ES-I3 (cell line): ENCODE measurements around the gene EDIL3.

Experiments used
- H3K36me3 ChIP-seq: 2 replicates; pipeline ENCODE4 v1.6.1; 2013; ENCODE audit warnings: mild to moderate bottlenecking, low read length, control low read depth, moderate library complexity; ENCODE audit not compliant: insufficient read depth
- H3K4me1 ChIP-seq: 2 replicates; pipeline ENCODE4 v1.6.1; 2013; ENCODE audit warnings: mild to moderate bottlenecking, control low read depth, low read length; ENCODE audit not compliant: insufficient read depth
- H3K9ac ChIP-seq: 2 replicates; pipeline ENCODE4 v1.6.1; 2013; ENCODE audit warnings: low read depth, mild to moderate bottlenecking, low read length, moderate library complexity
- H3K9me3 ChIP-seq: 2 replicates; pipeline ENCODE4 v1.6.1; 2013; ENCODE audit warnings: mild to moderate bottlenecking, low read length, moderate library complexity; ENCODE audit not compliant: control insufficient read depth, insufficient read depth

The EDIL3 gene

DNA sequence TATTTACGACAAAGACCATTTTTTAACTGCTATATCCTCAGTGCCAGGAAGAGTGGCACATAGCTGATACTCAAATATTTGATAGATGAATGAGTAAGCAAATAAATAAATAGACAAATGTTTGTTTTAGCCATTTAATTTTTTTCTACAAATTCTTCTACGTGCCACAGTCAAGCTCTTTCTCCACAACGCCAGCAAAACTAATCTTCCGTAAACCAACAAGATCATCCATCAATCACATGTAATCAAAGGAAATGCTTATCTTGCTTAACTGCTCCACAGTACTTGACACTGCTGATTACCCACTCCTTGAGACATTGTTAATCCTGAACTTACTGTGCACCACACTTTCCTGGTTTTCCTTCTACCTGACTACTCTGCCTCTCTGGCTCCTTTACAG lies 136.7 kb downstream of the EDIL3 start:
- H3K4me1 ChIP-seq: peaks cover 5% of the 10 kb centered on the region; the same call in 1 of the 2 replicates
- H3K36me3 ChIP-seq: no peaks in the 10 kb centered on the region
- H3K9ac ChIP-seq: no peak overlapping the region
- H3K9me3 ChIP-seq: no peaks in the 10 kb centered on the region

DNA sequence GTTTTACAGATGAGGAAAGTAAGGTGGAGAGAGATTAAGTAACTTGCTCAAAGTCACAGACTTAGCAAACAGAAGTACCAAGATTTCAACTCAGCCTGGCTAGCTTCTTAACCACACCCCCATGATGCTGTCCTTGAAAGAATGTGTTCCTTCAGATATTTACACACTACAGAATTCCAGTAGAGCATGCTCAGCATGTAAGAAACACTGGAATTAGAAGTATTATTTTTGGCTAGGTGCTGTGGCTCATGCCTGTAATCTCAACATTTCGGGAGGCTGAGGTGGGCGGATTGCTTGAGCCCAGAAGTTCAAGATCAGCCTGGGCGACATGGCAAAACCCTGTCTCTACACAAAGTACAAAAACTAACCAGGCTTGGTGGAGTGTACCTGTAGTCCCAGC lies 142.4 kb downstream of the EDIL3 start:
- Histone ChIP-seq H3K4me1 (peaks cover 9% of the 10 kb centered on the region), H3K9ac (no peak overlapping the region), H3K9me3 (no peaks in the 10 kb centered on the region), H3K36me3 (no peaks in the 10 kb centered on the region)

DNA sequence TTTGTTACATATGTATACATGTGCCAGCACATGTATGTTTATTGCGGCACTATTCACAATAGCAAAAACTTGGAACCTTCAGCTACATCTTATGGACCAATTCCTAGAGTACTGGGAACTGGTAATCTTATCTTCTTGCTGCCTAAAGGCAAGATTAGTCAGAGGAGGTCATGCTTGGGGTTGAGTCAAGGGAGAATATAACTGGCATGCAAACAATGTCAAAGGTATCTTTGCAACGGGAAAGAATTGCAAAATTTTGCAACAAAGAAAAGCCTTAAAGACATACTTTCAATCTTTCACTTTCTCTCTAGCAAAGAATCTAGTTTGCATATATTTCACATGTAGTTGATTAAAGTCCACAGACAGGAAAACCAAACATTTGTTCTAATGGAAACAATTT lies 145.2 kb downstream of the EDIL3 start:
- H3K9ac ChIP-seq: no peak overlapping the region
- peaks cover 9% of the 10 kb centered on the region for H3K4me1 ChIP-seq
- no peaks in the 10 kb centered on the region for H3K36me3 ChIP-seq
- no peaks in the 10 kb centered on the region for H3K9me3 ChIP-seq

DNA sequence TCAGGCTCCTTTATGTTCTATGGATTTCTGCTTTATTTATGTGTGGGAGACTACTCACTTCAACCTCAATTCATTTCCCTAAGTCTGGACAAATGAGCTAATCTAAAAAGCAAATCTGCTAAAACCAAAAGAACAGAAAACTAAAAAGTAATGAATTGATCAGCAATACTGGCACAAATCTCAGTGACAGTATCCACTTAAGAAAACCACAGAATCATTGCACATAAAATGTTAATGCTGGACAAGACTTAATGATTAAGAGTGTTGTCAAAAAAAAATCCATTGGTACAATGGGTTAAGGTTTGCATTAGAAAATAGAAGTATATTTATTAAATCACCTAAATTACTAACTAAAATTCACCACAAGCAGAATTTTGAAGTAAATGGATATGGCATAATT lies 147.6 kb downstream of the EDIL3 start:
- H3K9me3 ChIP-seq: no peaks in the 10 kb centered on the region
- no peaks in the 10 kb centered on the region for H3K36me3 ChIP-seq
- H3K4me1 ChIP-seq: peaks cover 9% of the 10 kb centered on the region
- H3K9ac ChIP-seq: no peak overlapping the region

DNA sequence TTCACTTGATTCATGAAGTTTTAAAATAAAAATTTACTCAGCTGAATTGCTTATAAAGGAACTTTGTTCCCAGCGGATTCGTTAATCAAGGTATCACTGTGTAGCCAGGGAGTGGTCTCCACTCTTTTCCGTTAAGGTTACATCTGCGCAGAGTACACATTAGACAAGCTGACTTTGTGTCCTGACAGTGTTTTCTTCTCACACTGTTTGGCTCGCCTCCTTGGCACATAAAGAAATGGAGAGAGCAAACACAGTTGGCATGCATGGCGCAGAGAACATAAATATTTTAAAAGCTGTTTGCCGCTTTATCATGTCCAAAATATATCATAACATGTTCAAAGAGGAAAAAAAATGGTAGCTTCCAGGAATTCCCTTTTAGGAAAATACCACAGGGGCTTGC lies 153.2 kb downstream of the EDIL3 start:
- no peaks in the 10 kb centered on the region for H3K4me1 ChIP-seq
- H3K36me3 ChIP-seq: no peaks in the 10 kb centered on the region
- no peaks in the 10 kb centered on the region for H3K9me3 ChIP-seq
- no peak overlapping the region for H3K9ac ChIP-seq

DNA sequence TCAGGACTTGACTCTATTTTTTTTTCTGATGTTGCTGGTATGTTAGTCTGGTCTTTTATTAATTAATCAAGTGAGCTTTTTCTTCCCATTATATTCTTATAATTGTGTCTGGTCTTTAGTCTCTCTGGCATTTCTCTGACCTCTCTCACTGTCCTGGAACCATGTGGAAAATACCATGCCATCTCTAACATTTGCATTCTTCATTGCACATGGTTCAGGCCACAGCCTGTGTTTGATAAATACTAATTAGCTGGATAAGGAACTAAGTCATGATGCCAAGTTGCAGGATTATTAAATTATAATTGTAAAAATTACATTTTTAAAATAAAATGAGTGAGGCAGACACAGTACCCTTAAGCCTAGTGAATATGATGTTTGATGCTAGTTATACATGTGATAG lies 155.6 kb downstream of the EDIL3 start:
- no peaks in the 10 kb centered on the region for H3K9me3 ChIP-seq

DNA sequence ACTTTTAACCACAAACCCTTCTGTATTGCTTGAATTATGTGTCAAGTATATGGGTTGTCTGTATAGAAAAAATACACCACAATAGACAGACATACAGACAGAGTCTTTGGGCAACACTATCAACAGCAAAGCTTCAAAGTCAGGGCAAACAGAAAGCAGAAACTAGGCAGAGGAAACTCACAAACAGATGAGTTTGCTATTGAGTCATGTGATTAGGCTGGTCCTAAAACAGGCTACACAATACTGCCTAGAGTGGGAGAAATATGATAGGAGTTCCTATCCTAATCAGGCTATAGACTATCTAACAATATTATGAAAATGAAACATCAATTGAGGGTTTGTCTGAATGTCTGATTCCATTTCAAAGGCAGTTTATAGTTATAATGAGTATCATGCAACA lies 156.4 kb downstream of the EDIL3 start:
- Histone ChIP-seq H3K4me1 (no peaks in the 10 kb centered on the region), H3K9ac (no peak overlapping the region), H3K9me3 (no peaks in the 10 kb centered on the region), H3K36me3 (no peaks in the 10 kb centered on the region)

More for the DNA sequence above, 155.6 kb downstream of the EDIL3 start:
- H3K9ac ChIP-seq: no peak overlapping the region
- H3K4me1 ChIP-seq: no peaks in the 10 kb centered on the region
- H3K36me3 ChIP-seq: no peaks in the 10 kb centered on the region

DNA sequence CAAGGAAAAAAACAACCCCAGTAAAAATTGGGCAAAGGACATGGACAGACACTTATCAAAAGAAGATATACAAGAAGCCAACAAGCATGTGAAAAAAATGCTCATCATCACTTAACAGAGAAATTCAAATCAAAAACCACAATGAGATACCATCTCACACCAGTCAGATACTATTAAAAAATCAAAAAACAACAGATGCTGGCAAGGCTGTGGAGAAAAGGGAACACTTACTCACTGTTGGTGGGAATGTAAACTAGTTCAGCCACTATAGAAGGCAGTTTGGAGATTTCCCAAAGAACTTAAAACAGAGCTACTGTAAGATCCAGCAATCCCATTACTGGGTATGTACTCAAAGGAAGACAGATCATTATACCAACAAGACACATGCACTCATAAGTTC lies 157.4 kb downstream of the EDIL3 start:
- no peaks in the 10 kb centered on the region for H3K9me3 ChIP-seq
- no peaks in the 10 kb centered on the region for H3K36me3 ChIP-seq

DNA sequence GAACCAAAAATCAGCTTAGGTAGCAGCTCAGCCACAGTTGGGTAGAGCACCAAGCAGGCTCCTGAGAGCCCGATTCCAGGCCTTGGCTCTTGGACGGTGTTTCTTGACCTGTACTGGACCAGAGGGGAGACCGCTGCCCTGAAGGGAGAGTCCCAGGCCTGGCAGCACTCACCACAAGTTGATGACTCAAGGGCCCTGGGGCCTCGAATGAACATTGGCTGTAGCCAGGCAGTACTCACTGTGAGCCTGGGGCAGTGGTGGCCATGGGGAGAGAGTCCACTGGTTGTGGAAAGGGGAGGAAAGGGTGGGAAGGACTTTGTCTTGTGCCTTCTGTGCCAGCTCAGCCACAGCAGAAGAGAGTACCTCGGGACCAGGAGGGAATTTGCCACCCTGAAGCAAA lies 166.1 kb downstream of the EDIL3 start:
- Histone ChIP-seq H3K9ac (no peak overlapping the region), H3K36me3 (no peaks in the 10 kb centered on the region), H3K4me1 (no peaks in the 10 kb centered on the region; the same call in 1 of the 2 replicates), H3K9me3 (no peaks in the 10 kb centered on the region)

More for the DNA sequence above, 157.4 kb downstream of the EDIL3 start:
- H3K9ac ChIP-seq: no peak overlapping the region
- no peaks in the 10 kb centered on the region for H3K4me1 ChIP-seq

DNA sequence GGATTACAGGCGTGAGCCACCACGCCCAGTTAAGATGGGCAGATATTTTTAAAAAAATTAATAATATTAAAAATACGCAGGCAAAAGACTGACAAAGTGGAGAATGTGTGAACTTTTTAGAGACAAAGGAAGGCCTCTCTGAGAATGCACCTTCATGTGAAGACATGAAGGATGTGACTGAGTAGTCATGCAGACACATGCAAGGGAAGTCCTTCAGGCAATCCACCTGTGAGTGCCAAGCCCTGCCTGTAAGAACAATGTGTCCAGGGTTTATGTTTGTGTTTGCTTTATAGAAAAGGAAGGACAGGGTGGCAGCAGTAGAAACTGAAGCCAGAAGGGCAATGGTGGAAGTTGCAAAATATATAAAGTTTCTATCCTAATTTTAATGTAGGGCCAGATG lies 169.2 kb downstream of the EDIL3 start:
- Histone ChIP-seq H3K36me3 (no peaks in the 10 kb centered on the region), H3K9me3 (no peaks in the 10 kb centered on the region), H3K4me1 (no peaks in the 10 kb centered on the region; the same call in 1 of the 2 replicates), H3K9ac (no peak overlapping the region)

DNA sequence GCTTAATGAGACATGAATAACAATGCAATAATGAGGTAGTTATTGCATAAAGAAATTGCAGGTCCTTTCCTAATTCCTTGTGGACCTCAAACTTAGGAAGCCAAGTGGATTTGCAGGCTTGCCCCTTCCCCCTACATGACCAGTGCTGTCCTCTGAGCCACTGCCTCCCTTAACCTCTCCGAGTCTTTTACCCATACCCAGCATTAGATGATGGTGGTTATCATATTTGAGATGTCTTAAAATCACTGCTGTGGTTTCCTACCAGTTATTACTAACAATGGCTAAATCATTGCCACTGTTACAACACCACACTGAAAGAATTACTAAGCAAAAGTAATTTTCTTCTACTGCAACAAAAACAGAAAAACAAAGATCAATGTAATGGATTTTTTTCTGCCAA lies 170.8 kb downstream of the EDIL3 start:
- no peak overlapping the region for H3K9ac ChIP-seq
- no peaks in the 10 kb centered on the region; the same call in 1 of the 2 replicates for H3K4me1 ChIP-seq
- H3K36me3 ChIP-seq: no peaks in the 10 kb centered on the region
- H3K9me3 ChIP-seq: no peaks in the 10 kb centered on the region

DNA sequence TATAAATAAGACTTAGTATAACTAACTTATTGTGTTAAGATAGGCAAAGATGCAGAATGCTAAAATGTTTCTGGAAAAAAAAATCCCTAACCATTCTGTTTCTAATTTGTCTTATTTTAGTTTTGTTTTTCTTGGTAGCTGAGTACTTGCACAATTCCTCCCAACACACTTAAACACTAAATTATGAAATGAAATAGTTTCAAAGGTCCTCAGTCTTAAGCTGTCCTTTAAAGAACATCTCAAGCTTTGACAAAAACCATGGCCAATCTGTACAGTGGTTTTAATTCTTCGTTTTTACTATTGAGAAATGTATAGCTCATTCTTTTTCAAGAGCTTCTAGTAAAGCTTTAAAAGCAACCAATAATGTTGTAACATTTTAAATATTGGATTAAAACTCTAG lies 171.5 kb downstream of the EDIL3 start:
- no peaks in the 10 kb centered on the region for H3K36me3 ChIP-seq
- no peaks in the 10 kb centered on the region for H3K9me3 ChIP-seq
- H3K9ac ChIP-seq: no peak overlapping the region
- H3K4me1 ChIP-seq: no peaks in the 10 kb centered on the region

DNA sequence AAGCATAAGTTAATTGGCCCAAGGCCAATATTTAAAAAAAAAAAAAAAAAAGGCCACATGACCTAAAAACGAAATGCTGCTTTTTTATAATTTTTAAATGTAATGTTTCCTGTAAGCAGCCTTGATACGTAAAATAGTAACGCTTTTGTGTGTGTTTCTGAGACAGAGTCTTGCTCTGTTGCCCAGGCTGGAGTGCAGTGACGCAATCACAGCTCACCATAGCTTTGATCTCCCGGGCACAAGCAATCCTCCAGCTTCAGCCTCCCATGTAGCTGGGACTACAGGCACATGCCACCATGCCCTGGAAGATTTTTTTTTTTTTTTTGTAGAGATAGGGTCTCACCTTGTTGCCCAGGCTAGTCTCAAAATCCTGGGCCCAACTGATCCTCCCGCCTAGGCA lies 179.9 kb downstream of the EDIL3 start:
- Histone ChIP-seq H3K36me3 (no peaks in the 10 kb centered on the region), H3K4me1 (no peaks in the 10 kb centered on the region), H3K9me3 (no peaks in the 10 kb centered on the region), H3K9ac (no peak overlapping the region)

DNA sequence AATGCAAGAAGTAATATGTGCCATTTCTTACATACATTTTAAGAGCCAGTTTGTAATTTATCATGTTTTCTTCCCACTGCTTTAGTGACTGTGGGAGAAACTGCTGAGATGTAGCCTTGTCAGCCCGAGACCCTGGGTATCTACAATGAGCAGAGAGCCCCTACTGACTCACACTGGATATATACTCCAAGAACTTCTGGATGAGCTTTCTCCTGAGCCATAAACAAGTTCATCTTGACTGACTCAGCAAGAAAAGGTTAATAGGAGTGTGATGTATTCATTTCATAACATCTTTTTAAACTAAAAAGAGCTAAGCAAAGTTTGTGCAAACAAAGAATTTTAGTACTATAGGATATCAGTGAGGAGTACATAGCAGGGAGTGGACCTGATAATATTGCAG lies 182.5 kb downstream of the EDIL3 start:
- Histone ChIP-seq H3K36me3 (no peaks in the 10 kb centered on the region), H3K9ac (no peak overlapping the region), H3K9me3 (no peaks in the 10 kb centered on the region), H3K4me1 (no peaks in the 10 kb centered on the region)

DNA sequence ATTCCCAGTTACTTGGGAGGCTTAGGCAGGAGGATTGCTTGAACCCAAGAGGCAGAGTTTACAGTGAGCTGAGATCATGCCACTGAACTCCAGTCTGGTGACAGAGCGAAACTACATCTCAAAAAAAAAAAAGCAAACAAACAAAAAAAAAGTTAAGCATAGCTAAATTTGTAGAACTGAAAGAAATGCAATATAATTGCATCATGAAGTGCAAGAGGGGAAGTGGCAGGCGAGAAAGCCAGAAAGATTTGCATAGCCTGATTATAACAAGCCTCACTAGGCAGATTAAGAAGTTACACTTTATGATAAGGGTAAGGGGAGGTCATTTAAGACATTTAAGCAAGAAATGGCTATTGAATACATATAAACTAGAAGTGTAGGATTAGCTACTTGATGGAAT lies 187.1 kb downstream of the EDIL3 start:
- H3K4me1 ChIP-seq: no peaks in the 10 kb centered on the region
- H3K9ac ChIP-seq: no peak overlapping the region
- no peaks in the 10 kb centered on the region for H3K9me3 ChIP-seq
- no peaks in the 10 kb centered on the region for H3K36me3 ChIP-seq

DNA sequence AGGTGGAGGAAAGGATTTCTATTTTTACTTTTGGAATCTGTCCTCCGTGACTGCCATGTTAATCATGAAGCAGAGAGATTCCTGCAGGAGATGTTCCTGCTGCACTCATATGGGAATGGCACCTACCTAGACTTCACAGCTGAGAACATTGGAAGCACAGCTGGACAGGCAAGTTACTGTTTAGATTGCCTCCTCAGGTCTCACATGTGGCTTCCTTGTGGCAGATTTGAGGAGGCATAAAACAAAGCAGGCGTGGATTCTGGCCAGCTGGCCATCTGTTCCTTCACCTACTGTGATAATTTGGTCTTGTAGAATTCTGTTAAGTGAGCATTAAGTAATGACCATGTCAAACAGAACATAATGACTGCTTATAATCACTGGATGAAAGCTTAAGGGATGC lies 193.4 kb downstream of the EDIL3 start:
- Histone ChIP-seq H3K9me3 (no peaks in the 10 kb centered on the region), H3K36me3 (no peaks in the 10 kb centered on the region), H3K4me1 (no peaks in the 10 kb centered on the region), H3K9ac (no peak overlapping the region)
